GM10266 (cell line): ENCODE results near the gene CBFB.
A peak's percentile ranks its signal among the peaks of the same experiment; 100 is the strongest.

Source experiments
- DNase-seq: peaks from one replicate; pipeline ENCODE4 v3.0.0; 2012; ENCODE audit errors: extremely low spot score
- CTCF ChIP-seq: IDR thresholded peaks from 2 replicates; pipeline ENCODE4 v1.5.1; 2012; ENCODE audit warnings: mild to moderate bottlenecking, low read depth; ENCODE audit not compliant: control insufficient read depth, insufficient read depth; ENCODE audit errors: missing control alignments

The CBFB gene

GRCh38 chr16:66996324-66996982 lies 32.5 kb upstream of the CBFB start:
- no peak for TF ChIP-seq CTCF
- DNase-seq, result no peak

GRCh38 chr16:66996983-66997358 lies 32.0 kb upstream of the CBFB start:
- DNase-seq, result no peak
- no peak for TF ChIP-seq CTCF

- TF ChIP-seq CTCF, result no peak
- DNase-seq, result peak; percentile 79
Measured at GRCh38 chr16:67000384-67001351, 28.3 kb upstream of the CBFB start.

GRCh38 chr16:67001726-67002125 lies 27.2 kb upstream of the CBFB start:
- no peak for TF ChIP-seq CTCF
- no peak for DNase-seq

- no peak for DNase-seq
- TF ChIP-seq CTCF, result no peak
Measured at GRCh38 chr16:67006930-67007658, 21.9 kb upstream of the CBFB start.

GRCh38 chr16:67009158-67009557 lies 19.8 kb upstream of the CBFB start:
- no peak for TF ChIP-seq CTCF
- no peak for DNase-seq
